A549 (cell line): ENCODE results near the gene MYOF. TPM values are rescaled to one million over a fixed set of nuclear protein-coding genes. Genes with fewer than 3 reads are reported as not detected.

Experiments used
- ATAC-seq, 2 experiments: fragments of 200-7000 bp in 1 of 2; fragments of >200 bp in 1 of 2; cut with Nextera tagmentation in 1 of 2; cut with Tn5 transposase in 1 of 2; 3 replicates each; pipeline versions ENCODE4 v1.8.0 to v1.9.1; 2018 to 2020; ENCODE audit warnings: mild to moderate bottlenecking in 1 of 2, moderate library complexity in 1 of 2
- CTCF ChIA-PET: fragments of 300-600 bp; sonication (Branson Sonifier 250); formaldehyde crosslinking; extraction: SDS; loops from one replicate; lab custom pipeline; 2021; ENCODE audit warnings: antibody characterized with exemption, inconsistent platforms; lab: Yijun Ruan, JAX
- POLR2A ChIA-PET: fragments of 350-600 bp; formaldehyde crosslinking; extraction: SDS; loops from one replicate; lab custom pipeline; 2021; ENCODE audit warnings: antibody characterized with exemption, inconsistent platforms; lab: Yijun Ruan, JAX
- DNase-seq, 2 experiments: peaks; one replicate each; pipeline versions ENCODE4 v3.0.0 to v3.0.0-alpha.2; 2011 to 2016; ENCODE audit warnings: low read depth in 1 of 2, low spot score in 1 of 2
- FAIRE-seq: peaks from 2 replicates; lab custom pipeline; 2011; peaks lifted over from hg19 to GRCh38; lab: Jason Lieb, UNC
- H3K27ac ChIP-seq, 2 experiments: fragments of >200 bp; sonication (Bioruptor Twin); formaldehyde crosslinking; 3 replicates each; pipeline ENCODE4 v1.5.1; 2016 to 2017
- H3K4me1 ChIP-seq: fragments of >200 bp; sonication (Bioruptor Twin); formaldehyde crosslinking; 3 replicates; pipeline ENCODE4 v1.6.1; 2016
- H3K4me2 ChIP-seq: fragments of >200 bp; sonication (Bioruptor Twin); formaldehyde crosslinking; 3 replicates; pipeline ENCODE4 v1.6.1; 2016
- H3K4me3 ChIP-seq: fragments of >200 bp; sonication (Bioruptor Twin); formaldehyde crosslinking; 3 replicates; pipeline ENCODE4 v1.5.1; 2016
- H3K9me3 ChIP-seq: fragments of >200 bp; sonication (Bioruptor Twin); formaldehyde crosslinking; 3 replicates; pipeline ENCODE4 v1.6.1; 2016
- BCL3 ChIP-seq: fragments of >200 bp; sonication (Bioruptor Twin); formaldehyde crosslinking; IDR thresholded peaks from 3 replicates; pipeline ENCODE4 v1.6.1; 2016
- BHLHE40 ChIP-seq: IDR thresholded peaks from 2 replicates; pipeline ENCODE4 v1.6.1; 2012; ENCODE audit warnings: low read depth, low read length, inconsistent platforms
- CHD2 ChIP-seq: fragments of 150-350 bp; IDR thresholded peaks from 2 replicates; pipeline ENCODE4 v1.6.1; 2014; ENCODE audit warnings: low read length; ENCODE audit not compliant: partially characterized antibody
- CHD4 ChIP-seq: fragments of 200-600 bp; sonication (generic); IDR thresholded peaks from 2 replicates; pipeline ENCODE4 v1.6.1; 2016; ENCODE audit warnings: antibody characterized with exemption, mild to moderate bottlenecking, borderline replicate concordance
- CTCF ChIP-seq: fragments of >200 bp; sonication (Bioruptor Twin); formaldehyde crosslinking; IDR thresholded peaks from 3 replicates; pipeline ENCODE4 v1.5.1; 2016
- ELK1 ChIP-seq: fragments of 150-350 bp; IDR thresholded peaks from 2 replicates; pipeline ENCODE4 v1.6.1; 2014; ENCODE audit warnings: low read depth, mild to moderate bottlenecking, low read length
- FOSB ChIP-seq: fragments of 250-450 bp; sonication (Bioruptor Pico); IDR thresholded peaks from 2 replicates; pipeline ENCODE4 v1.5.0; 2020; ENCODE audit warnings: mild to moderate bottlenecking, moderate library complexity
- FOXS1 ChIP-seq: fragments of 250-450 bp; sonication (Bioruptor Pico); IDR thresholded peaks from 2 replicates; pipeline ENCODE4 v1.5.0; 2020; ENCODE audit warnings: mild to moderate bottlenecking, moderate library complexity
- HDAC2 ChIP-seq: fragments of 200-600 bp; sonication (generic); IDR thresholded peaks from 2 replicates; pipeline ENCODE4 v1.6.1; 2016
- HES2 ChIP-seq: fragments of >200 bp; sonication (Bioruptor Twin); formaldehyde crosslinking; IDR thresholded peaks from 2 replicates; pipeline ENCODE4 v1.6.1; 2016
- HOXB5 ChIP-seq: fragments of 250-450 bp; sonication (Bioruptor Pico); IDR thresholded peaks from 2 replicates; pipeline ENCODE4 v1.5.0; 2020; ENCODE audit warnings: mild to moderate bottlenecking, moderate library complexity
- JUNB ChIP-seq: fragments of >200 bp; sonication (Bioruptor Twin); formaldehyde crosslinking; IDR thresholded peaks from 2 replicates; pipeline ENCODE4 v1.6.1; 2016
- MAX ChIP-seq: IDR thresholded peaks from 2 replicates; pipeline ENCODE4 v1.6.1; 2012
- MYC ChIP-seq: IDR thresholded peaks from 2 replicates; pipeline ENCODE4 v1.6.1; 2012; ENCODE audit warnings: mild to moderate bottlenecking, inconsistent platforms, low read length, improper control_type of control experiment, borderline replicate concordance
- NFE2L2 ChIP-seq: fragments of 150-350 bp; conservative IDR thresholded peaks from 2 replicates; pipeline ENCODE4 v1.6.1; 2014; ENCODE audit warnings: low read length
- NR3C1 ChIP-seq: fragments of >200 bp; sonication (Bioruptor Twin); formaldehyde crosslinking; IDR thresholded peaks from 3 replicates; pipeline ENCODE4 v1.6.1; 2017
- POLR2AphosphoS2 ChIP-seq: conservative IDR thresholded peaks from 2 replicates; pipeline ENCODE4 v1.6.1; 2012; ENCODE audit warnings: low read length, improper control_type of control experiment, inconsistent platforms
- RAD21 ChIP-seq, 2 experiments: fragments of >200 bp in 1 of 2; sonication (Bioruptor Twin) in 1 of 2; formaldehyde crosslinking in 1 of 2; IDR thresholded peaks in 1 of 2; conservative IDR thresholded peaks in 1 of 2; 2 replicates in 1 of 2; 3 replicates in 1 of 2; pipeline ENCODE4 v1.6.1; 2012 to 2018; ENCODE audit warnings: inconsistent platforms in 1 of 2
- RCOR1 ChIP-seq: fragments of 150-350 bp; IDR thresholded peaks from 2 replicates; pipeline ENCODE4 v1.6.1; 2014; ENCODE audit warnings: antibody characterized with exemption, low read length, low read depth
- SMC3 ChIP-seq: fragments of >200 bp; sonication (Bioruptor Twin); formaldehyde crosslinking; IDR thresholded peaks from 3 replicates; pipeline ENCODE4 v1.6.1; 2018; ENCODE audit warnings: inconsistent platforms
- TP53 ChIP-seq: fragments of 250-450 bp; sonication (Bioruptor Pico); IDR thresholded peaks from 2 replicates; pipeline ENCODE4 v1.5.0; 2021; ENCODE audit warnings: mild to moderate bottlenecking, moderate library complexity
- ZC3H11A ChIP-seq: fragments of 450-650 bp; IDR thresholded peaks from 2 replicates; pipeline ENCODE4 v1.6.1; 2014; ENCODE audit warnings: antibody characterized with exemption, mild to moderate bottlenecking
- ZNF302 ChIP-seq: fragments of 250-450 bp; sonication (Bioruptor Pico); IDR thresholded peaks from 2 replicates; pipeline ENCODE4 v1.9.0; 2021; ENCODE audit warnings: inconsistent platforms, mild to moderate bottlenecking, moderate library complexity
- WGBS: methylation state at CpG from one replicate; pipeline ENCODE4 v1.1.6; 2017; ENCODE audit errors: missing lambda C conversion rate; 5-methylcytosine and 5-hydroxymethylcytosine counted together
- polyA plus RNA-seq, 4 experiments: library from polyadenylated mRNA; depleted of rRNA in 3 of 4; stranded (reverse); fragments of >200 nt; fragmentation: RNase III in 1 of 4; extraction: RNeasy Plus Mini Kit Qiagen cat#74134 plus additional on column Dnase treatment in 1 of 4; gene quantifications; 2 replicates in 3 of 4; 3 replicates in 1 of 4; pipeline ENCODE4 v1.2.3, GENCODE V29; 2011 to 2017

MYOF gene
- polyA plus RNA-seq, 2 of the 4 experiments (the other 2 are of a cell fraction), result 190 to 265 TPM

GRCh38 chr10:93434991-93435491 is 47.1 kb downstream of the MYOF start (continued):
- TF ChIP-seq BCL3 (no peak), BHLHE40 (no peak)

GRCh38 chr10:93431361-93431760 is 50.8 kb downstream of the MYOF start:
- WGBS, result 98% methylated on average over 4 of the region's 4 CpGs
- H3K4me3 ChIP-seq, result no peak overlapping the region
- no peak overlapping the region for H3K4me2 ChIP-seq
- ATAC-seq, result peak in 1 of 2 experiments; percentile 12; a peak in 2 of 6 replicates
- no peak for FAIRE-seq
- peaks cover 50% of the 10 kb centered on the region for H3K4me1 ChIP-seq
- ChIA-PET POLR2A (no interaction called here), CTCF (interaction anchor here (0.6 to 2.7 kb wide), 4 partner anchors 38 to 55 kb away, joined by 3 to 13 read pairs (median 8); partner anchors contain the start of gene MYOF)
- peaks cover 6% of the 10 kb centered on the region; the same call in 2 of the 3 replicates for H3K9me3 ChIP-seq
- TF ChIP-seq HES2 (no peak), SMC3 (no peak), BCL3 (no peak), RAD21 (conservative IDR thresholded peaks at IDR 0.05 in 1 of 2, IDR thresholded peaks at IDR 0.05 in 1 of 2) (no peak), FOSB (CRISPR knock-in tag) (no peak), NFE2L2 (no peak), JUNB (no peak), ZC3H11A (no peak), MYC (no peak), MAX (no peak), ZNF302 (no peak), NR3C1 (no peak), FOXS1 (CRISPR knock-in tag) (no peak), TP53 (CRISPR knock-in tag) (no peak)
- peak overlapping the region; percentile 23 to 97; a peak in 4 of 6 replicates for H3K27ac ChIP-seq
- DNase-seq, result no peak

GRCh38 chr10:93425861-93426260 is 56.3 kb downstream of the MYOF start:
- ChIA-PET CTCF (interaction anchor here (0.5 to 2.6 kb wide), 4 partner anchors 18 to 735 kb away, joined by 3 to 12 read pairs (median 4); partner anchors contain the start of gene MYOF), POLR2A (no interaction called here)
- H3K4me3 ChIP-seq, result no peak overlapping the region
- peaks cover 6% of the 10 kb centered on the region; the same call in 2 of the 3 replicates for H3K9me3 ChIP-seq
- ATAC-seq (peak; percentile 10 to 19; a peak in 1 of 6 replicates), DNase-seq (no peak), FAIRE-seq (no peak)
- H3K27ac ChIP-seq, result peak overlapping the region in 1 of 2 experiments; percentile 66; a peak in 3 of 6 replicates
- no peak overlapping the region for H3K4me2 ChIP-seq
- TF ChIP-seq CHD4, result no peak
- WGBS, result 91% methylated on average over 6 of the region's 6 CpGs
- H3K4me1 ChIP-seq, result peaks cover 30% of the 10 kb centered on the region

GRCh38 chr10:93422118-93422517 is 60.0 kb downstream of the MYOF start:
- no peak for FAIRE-seq
- H3K4me1 ChIP-seq, result peaks cover 30% of the 10 kb centered on the region
- no peak for TF ChIP-seq CTCF
- no peak for TF ChIP-seq BCL3
- no peak for TF ChIP-seq HES2
- TF ChIP-seq TP53 (CRISPR knock-in tag), result no peak
- no peak for TF ChIP-seq ELK1
- TF ChIP-seq RCOR1, result no peak
- TF ChIP-seq CHD2, result no peak
- no peak for TF ChIP-seq MAX
- TF ChIP-seq POLR2AphosphoS2, result no peak
- TF ChIP-seq HDAC2, result no peak
- TF ChIP-seq HOXB5 (CRISPR knock-in tag), result no peak

More at GRCh38 chr10:93422118-93422517, 60.0 kb downstream of the MYOF start:
- Histone ChIP-seq H3K27ac (peak overlapping the region in 1 of 2 experiments; percentile 68; a peak in 3 of 6 replicates), H3K9me3 (no peaks in the 10 kb centered on the region), H3K4me3 (no peak overlapping the region), H3K4me2 (no peak overlapping the region)
- WGBS, result 92% methylated on average over 4 of the region's 4 CpGs
- no peak for ATAC-seq
- ChIA-PET CTCF (interaction anchor here (0.9 to 1.1 kb wide), 2 partner anchors 60 to 61 kb away, joined by 3 read pairs; partner anchors contain the start of gene MYOF), POLR2A (no interaction called here)
- DNase-seq, result no peak
